Skeletal muscle satellite cell (primary cell): Measurements from ENCODE around the gene WDR7. TPM values are rescaled to one million over a fixed set of nuclear protein-coding genes. Genes with fewer than 3 reads are reported as not detected.

ENCODE experiments used
- H3K27me3 ChIP-seq: 2 replicates; pipeline ENCODE4 v1.7.0; 2013; ENCODE audit warnings: low read length; ENCODE audit not compliant: control insufficient read depth, insufficient read depth
- H3K36me3 ChIP-seq: 2 replicates; pipeline ENCODE4 v1.7.0; 2013; ENCODE audit warnings: mild to moderate bottlenecking, control low read depth, low read length; ENCODE audit not compliant: insufficient read depth
- H3K4me1 ChIP-seq: 2 replicates; pipeline ENCODE4 v1.7.0; 2013; ENCODE audit warnings: low read length; ENCODE audit not compliant: control insufficient read depth, insufficient read depth
- H3K4me2 ChIP-seq: 2 replicates; pipeline ENCODE4 v1.7.0; 2013; ENCODE audit warnings: mild to moderate bottlenecking, low read length
- H3K4me3 ChIP-seq: 2 replicates; pipeline ENCODE4 v1.7.0; 2013; ENCODE audit warnings: low read length
- H3K9ac ChIP-seq: 2 replicates; pipeline ENCODE4 v1.7.0; 2013; ENCODE audit warnings: mild to moderate bottlenecking, low read depth, low read length, moderate library complexity
- H3K9me3 ChIP-seq: replicated peaks from 2 replicates; pipeline ENCODE4 v1.7.0; 2013; ENCODE audit warnings: mild to moderate bottlenecking, control low read depth, low read length
- total RNA-seq: library from RNA; depleted of rRNA; stranded (reverse); fragments of >200 nt; gene quantifications from 2 replicates; pipeline ENCODE4 v1.2.3, GENCODE V29; 2012; rRNA removed

WDR7 gene
- 16.7 and 19.2 TPM in 2 replicates for total RNA-seq

DNA sequence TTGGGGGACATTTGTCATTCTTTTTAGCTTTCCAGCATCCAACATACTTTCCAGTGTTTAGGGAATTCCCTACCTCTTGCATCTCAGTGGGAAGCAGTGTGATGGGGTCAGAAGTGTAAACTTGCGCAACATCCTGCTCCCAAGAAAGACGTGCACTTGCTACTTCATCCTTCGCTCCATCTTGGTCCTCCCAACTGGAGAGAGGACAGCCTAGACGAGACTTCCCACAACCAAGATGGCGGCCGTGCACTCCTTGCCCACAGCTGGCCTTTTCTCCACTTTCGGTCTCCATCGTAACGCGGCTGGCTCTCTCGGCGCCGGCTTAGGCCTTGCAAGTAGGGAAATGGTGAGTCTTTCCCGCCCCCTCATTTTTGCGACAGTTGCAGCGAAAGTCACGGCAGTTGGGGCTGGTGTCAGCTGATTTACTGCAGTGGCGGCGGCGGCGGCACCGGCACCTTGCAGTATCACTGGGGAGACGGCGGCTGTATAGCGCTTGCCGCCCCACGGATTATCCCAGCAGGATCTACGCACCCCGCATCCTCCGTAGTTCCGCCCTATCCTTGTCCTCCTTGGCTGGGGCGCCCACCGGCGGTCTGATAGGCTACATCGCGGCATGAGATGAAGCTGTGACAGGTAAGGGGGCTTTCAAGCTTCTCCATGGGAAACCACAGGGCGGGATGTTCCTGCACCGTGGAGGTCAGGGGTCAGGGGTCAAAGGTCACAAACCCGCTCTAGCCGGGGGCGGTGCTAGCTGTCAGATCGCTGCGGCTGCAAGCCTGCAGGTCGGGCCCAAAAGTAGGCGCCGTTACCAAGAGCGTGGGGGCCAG, at the start of gene WDR7:
Gene WDR7, plus strand, starts transcription at position 416 of the 827 bp plus-strand sequence. CDS start 21,157 bp downstream, outside the sequence.
- Histone ChIP-seq H3K9me3 (no peaks in the 10 kb centered on the region), H3K4me1 (peaks cover 9% of the 10 kb centered on the region), H3K36me3 (no peaks in the 10 kb centered on the region), H3K9ac (peak within 1 kb of the TSS; percentile 89), H3K4me2 (peak within 1 kb of the TSS; percentile 94), H3K27me3 (no peaks in the 10 kb centered on the region), H3K4me3 (peak within 1 kb of the TSS; percentile 98)

DNA sequence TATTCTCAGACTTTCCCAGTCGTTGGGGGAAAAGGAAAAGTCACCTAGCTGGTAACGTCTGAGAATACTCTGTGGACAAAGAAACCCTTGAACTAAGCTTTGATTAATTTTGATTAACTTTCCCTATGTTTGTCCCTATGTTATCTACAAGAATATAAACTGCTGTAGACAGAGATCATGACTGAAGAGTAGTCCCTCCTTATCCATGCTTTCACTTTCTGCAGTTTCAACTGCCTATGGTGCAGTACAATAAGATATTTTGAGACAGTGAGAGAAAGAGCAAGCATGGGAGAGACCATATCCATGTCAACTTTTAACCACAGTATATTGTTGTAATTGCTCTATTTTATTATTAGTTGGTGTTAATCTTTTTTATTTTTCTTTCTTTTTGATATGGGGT, 44.5 kb upstream of the WDR7 start:
- no peak overlapping the region for H3K4me2 ChIP-seq
- H3K4me3 ChIP-seq = no peak overlapping the region
- H3K9ac ChIP-seq = no peak overlapping the region
- peaks cover 45% of the 10 kb centered on the region for H3K36me3 ChIP-seq
- no peaks in the 10 kb centered on the region for H3K27me3 ChIP-seq
- H3K9me3 ChIP-seq = no peaks in the 10 kb centered on the region
- no peaks in the 10 kb centered on the region for H3K4me1 ChIP-seq

- Histone ChIP-seq H3K27me3 (no peaks in the 10 kb centered on the region), H3K4me2 (no peak overlapping the region), H3K36me3 (peaks cover 58% of the 10 kb centered on the region), H3K4me1 (no peaks in the 10 kb centered on the region), H3K9me3 (no peaks in the 10 kb centered on the region), H3K9ac (no peak overlapping the region), H3K4me3 (no peak overlapping the region)
Measured at GRCh38 chr18:56615738-56616520, 35.2 kb upstream of the WDR7 start.

DNA sequence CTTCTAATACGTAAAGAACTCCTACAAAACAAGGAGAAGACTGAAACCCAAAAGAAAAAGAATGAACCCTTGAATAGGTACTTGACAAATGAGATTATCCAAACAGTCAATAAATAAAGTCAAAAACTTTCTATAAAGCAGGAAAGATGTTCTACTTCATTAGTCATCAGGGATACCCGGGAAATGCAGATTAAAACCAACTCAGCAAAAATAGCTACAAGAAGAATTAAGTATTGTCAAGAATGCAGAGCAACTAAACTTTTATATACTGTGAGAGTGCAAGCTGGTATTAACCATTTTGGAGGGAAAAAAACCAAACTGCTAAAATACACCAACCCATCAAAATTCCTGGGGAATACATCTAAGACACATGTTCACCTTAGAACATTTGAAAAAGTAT, 23.2 kb upstream of the WDR7 start:
- Histone ChIP-seq H3K4me2 (no peak overlapping the region), H3K9ac (no peak overlapping the region), H3K27me3 (no peaks in the 10 kb centered on the region), H3K36me3 (no peaks in the 10 kb centered on the region), H3K4me1 (no peaks in the 10 kb centered on the region), H3K9me3 (no peaks in the 10 kb centered on the region), H3K4me3 (no peak overlapping the region)

- Histone ChIP-seq H3K4me1 (peaks cover 11% of the 10 kb centered on the region), H3K36me3 (peaks cover 4% of the 10 kb centered on the region), H3K4me3 (no peak overlapping the region), H3K9me3 (no peaks in the 10 kb centered on the region), H3K4me2 (no peak overlapping the region), H3K9ac (no peak overlapping the region), H3K27me3 (no peaks in the 10 kb centered on the region)
Measured at GRCh38 chr18:56632070-56633022, 18.8 kb upstream of the WDR7 start.

- H3K4me2 ChIP-seq = peak overlapping the region; percentile 90
- H3K9ac ChIP-seq = no peak overlapping the region
- H3K9me3 ChIP-seq = no peaks in the 10 kb centered on the region
- H3K36me3 ChIP-seq = peaks cover 4% of the 10 kb centered on the region
- no peaks in the 10 kb centered on the region for H3K27me3 ChIP-seq
- no peak overlapping the region for H3K4me3 ChIP-seq
- peaks cover 16% of the 10 kb centered on the region for H3K4me1 ChIP-seq
Measured at GRCh38 chr18:56635007-56635406, 16.2 kb upstream of the WDR7 start.

GRCh38 chr18:56637176-56637575, 14.0 kb upstream of the WDR7 start:
- H3K9me3 ChIP-seq = no peaks in the 10 kb centered on the region
- no peaks in the 10 kb centered on the region for H3K27me3 ChIP-seq
- peaks cover 25% of the 10 kb centered on the region for H3K4me1 ChIP-seq
- peak overlapping the region; percentile 90 for H3K4me2 ChIP-seq
- peak overlapping the region; percentile 96 for H3K4me3 ChIP-seq
- H3K9ac ChIP-seq = peak overlapping the region; percentile 100
- H3K36me3 ChIP-seq = peaks cover 4% of the 10 kb centered on the region

DNA sequence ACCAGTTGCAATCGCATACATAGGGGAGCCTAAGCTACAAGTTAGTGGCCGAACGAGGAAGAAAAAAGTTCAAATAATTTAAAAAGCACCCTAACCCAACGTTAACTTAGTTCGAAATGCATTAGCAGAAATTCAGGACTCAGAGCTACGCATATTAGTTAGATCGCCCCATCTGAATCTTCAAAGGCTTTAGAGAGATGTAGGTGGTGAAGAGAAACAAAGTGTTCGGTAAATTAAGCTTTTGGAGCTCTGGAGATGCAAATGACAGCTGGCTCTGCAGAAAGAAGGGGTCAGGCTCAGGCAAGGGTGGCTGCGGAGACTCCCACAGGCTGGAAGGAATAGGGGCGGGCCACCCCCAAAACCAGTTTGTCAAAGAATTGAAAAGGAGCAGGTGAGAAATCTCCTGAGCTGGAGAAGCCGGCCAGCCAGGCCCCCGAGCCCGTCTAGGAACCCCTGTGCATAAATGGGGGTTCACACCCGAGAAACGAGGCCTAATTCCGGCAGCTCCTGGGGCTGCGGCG, 13.4 kb upstream of the WDR7 start:
- peak overlapping the region; percentile 90 for H3K4me2 ChIP-seq
- peaks cover 26% of the 10 kb centered on the region for H3K4me1 ChIP-seq
- no peaks in the 10 kb centered on the region for H3K27me3 ChIP-seq
- H3K36me3 ChIP-seq = peaks cover 4% of the 10 kb centered on the region
- peak overlapping the region; percentile 96 for H3K4me3 ChIP-seq
- H3K9me3 ChIP-seq = no peaks in the 10 kb centered on the region
- peak overlapping the region; percentile 100 for H3K9ac ChIP-seq

- Histone ChIP-seq H3K9ac (peak within 1 kb of the TSS; percentile 100), H3K4me2 (peak within 1 kb of the TSS; percentile 90), H3K4me3 (peak within 1 kb of the TSS; percentile 96), H3K4me1 (peaks cover 26% of the 10 kb centered on the region), H3K27me3 (no peaks in the 10 kb centered on the region), H3K36me3 (peaks cover 4% of the 10 kb centered on the region), H3K9me3 (no peaks in the 10 kb centered on the region)
Measured at GRCh38 chr18:56638232-56639103, 12.7 kb upstream of the WDR7 start, which contains the start of gene TXNL1. Gene TXNL1 (minus strand): TSS chr18:56638592. CDS start chr18:56638440, 152 bp downstream.

GRCh38 chr18:56639104-56639381, 12.1 kb upstream of the WDR7 start:
- Histone ChIP-seq H3K9me3 (no peaks in the 10 kb centered on the region), H3K9ac (peak overlapping the region; percentile 77), H3K36me3 (peaks cover 4% of the 10 kb centered on the region), H3K27me3 (no peaks in the 10 kb centered on the region), H3K4me3 (peak overlapping the region; percentile 96), H3K4me1 (peaks cover 26% of the 10 kb centered on the region), H3K4me2 (peak overlapping the region; percentile 81)
